Lower leg skin (tissue), 3 donors: Measurements from ENCODE around the gene GSE1.

Experiments used
- CTCF ChIP-seq, 3 donors: fragments of 450-650 bp; IDR thresholded peaks; one replicate each; pipeline ENCODE4 v1.5.1; 2016; ENCODE audit warnings: antibody characterized with exemption in 3 of 3, mild to moderate bottlenecking in 3 of 3, moderate library complexity in 2 of 3
- POLR2A ChIP-seq, 2 donors: fragments of 450-650 bp; IDR thresholded peaks; one replicate each; pipeline ENCODE4 v1.6.1; 2016 to 2017; ENCODE audit warnings: antibody characterized with exemption in 2 of 2, mild to moderate bottlenecking in 1 of 2, moderate library complexity in 1 of 2

- no peak for TF ChIP-seq POLR2A (IDR thresholded peaks at IDR 0.05)
- no peak for TF ChIP-seq CTCF (IDR thresholded peaks at IDR 0.05)
Measured at GRCh38 chr16:85626191-85626981, 13.3 kb downstream of the GSE1 start.
